ENCODE results near the gene SP1.
"Not testable (repeated sequence)": the region's sequence is repeated elsewhere in the genome, so short reads cannot be mapped to it uniquely, and the experiment has no call there.

Gene SP1

GRCh38 chr12:53414756-53415417 is 34.9 kb downstream of the SP1 start:
- no peak for DNase-seq

- peak in 2 of 4 experiments; percentile 29 to 35 for DNase-seq
These were observed 35.9 kb downstream of the SP1 start for GRCh38 chr12:53415752-53416389.

GRCh38 chr12:53417291-53417816 is 37.4 kb downstream of the SP1 start:
- DNase-seq, result peak; percentile 32 to 86 (median 74)

- DNase-seq, result no peak
These were observed 38.2 kb downstream of the SP1 start for GRCh38 chr12:53418221-53418620.

GRCh38 chr12:53419756-53420155 is 39.8 kb downstream of the SP1 start:
- no peak for DNase-seq

GRCh38 chr12:53422247-53422646 is 42.3 kb downstream of the SP1 start:
- DNase-seq, result not testable (repeated sequence)

- no peak for DNase-seq
These were observed 43.6 kb downstream of the SP1 start, which contains the start of gene AMHR2 for GRCh38 chr12:53423597-53423996. TSS of gene AMHR2 (plus strand) at chr12:53423855. CDS start at chr12:53423935, 80 bp downstream.

- no peak for DNase-seq
These were observed 44.9 kb downstream of the SP1 start for GRCh38 chr12:53424626-53425514.

GRCh38 chr12:53425515-53426150 is 45.7 kb downstream of the SP1 start:
- DNase-seq, result no peak

- DNase-seq, result no peak
These were observed 48.1 kb downstream of the SP1 start for GRCh38 chr12:53427905-53428594.

- no peak for DNase-seq
These were observed 48.8 kb downstream of the SP1 start for GRCh38 chr12:53428741-53429140.

GRCh38 chr12:53430116-53430515 is 50.1 kb downstream of the SP1 start:
- DNase-seq, result no peak

GRCh38 chr12:53431187-53431586 is 51.2 kb downstream of the SP1 start:
- no peak for DNase-seq

- peak in 2 of 4 experiments; percentile 32 to 33 for DNase-seq
These were observed 55.4 kb downstream of the SP1 start for GRCh38 chr12:53435326-53435725.

GRCh38 chr12:53439582-53439981 is 59.6 kb downstream of the SP1 start:
- not testable (repeated sequence) for DNase-seq

- peak; percentile 99 to 100 (median 100) for DNase-seq
These were observed 61.3 kb downstream of the SP1 start, which contains the start of gene PRR13 for GRCh38 chr12:53441040-53441833. TSS of gene PRR13 (plus strand) at chr12:53441734. CDS start at chr12:53442715, 981 bp downstream.

- no peak for DNase-seq
These were observed 64.0 kb downstream of the SP1 start for GRCh38 chr12:53443955-53444354.

- not testable (repeated sequence) for DNase-seq
These were observed 64.8 kb downstream of the SP1 start for GRCh38 chr12:53444593-53445325.

GRCh38 chr12:53450936-53451335 is 71.0 kb downstream of the SP1 start:
- no peak for DNase-seq

GRCh38 chr12:53451661-53452158 is 71.7 kb downstream of the SP1 start, which contains the start of gene PCBP2:
TSS of gene PCBP2 (plus strand) at chr12:53452102. CDS start at chr12:53454801, 2,699 bp downstream.
- peak; percentile 99 to 100 (median 99) for DNase-seq

All from suppressor macrophage (primary cell).